Testis (tissue), 2 donors: ENCODE data around the gene SLC35F2.

Experiments used
- POLR2A ChIP-seq: fragments of 450-650 bp; IDR thresholded peaks from one replicate; pipeline ENCODE4 v1.6.1; 2017; ENCODE audit warnings: antibody characterized with exemption, mild to moderate bottlenecking, moderate library complexity
- TF ChIP-seq, protein P1 (sequence below), 3 experiments: fragments of 450-650 bp in 2 of 3; fragments of 200-600 bp in 1 of 3; sonication (generic) in 1 of 3; IDR thresholded peaks; one replicate each; pipeline ENCODE4 v1.5.1; 2016 to 2019; ENCODE audit warnings: antibody characterized with exemption in 3 of 3, mild to moderate bottlenecking in 2 of 3, moderate library complexity in 1 of 3

- no peak for TF ChIP-seq POLR2A
- TF ChIP-seq, protein P1, sequence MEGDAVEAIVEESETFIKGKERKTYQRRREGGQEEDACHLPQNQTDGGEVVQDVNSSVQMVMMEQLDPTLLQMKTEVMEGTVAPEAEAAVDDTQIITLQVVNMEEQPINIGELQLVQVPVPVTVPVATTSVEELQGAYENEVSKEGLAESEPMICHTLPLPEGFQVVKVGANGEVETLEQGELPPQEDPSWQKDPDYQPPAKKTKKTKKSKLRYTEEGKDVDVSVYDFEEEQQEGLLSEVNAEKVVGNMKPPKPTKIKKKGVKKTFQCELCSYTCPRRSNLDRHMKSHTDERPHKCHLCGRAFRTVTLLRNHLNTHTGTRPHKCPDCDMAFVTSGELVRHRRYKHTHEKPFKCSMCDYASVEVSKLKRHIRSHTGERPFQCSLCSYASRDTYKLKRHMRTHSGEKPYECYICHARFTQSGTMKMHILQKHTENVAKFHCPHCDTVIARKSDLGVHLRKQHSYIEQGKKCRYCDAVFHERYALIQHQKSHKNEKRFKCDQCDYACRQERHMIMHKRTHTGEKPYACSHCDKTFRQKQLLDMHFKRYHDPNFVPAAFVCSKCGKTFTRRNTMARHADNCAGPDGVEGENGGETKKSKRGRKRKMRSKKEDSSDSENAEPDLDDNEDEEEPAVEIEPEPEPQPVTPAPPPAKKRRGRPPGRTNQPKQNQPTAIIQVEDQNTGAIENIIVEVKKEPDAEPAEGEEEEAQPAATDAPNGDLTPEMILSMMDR (IDR thresholded peaks at IDR 0.05) = no peak
Observed at GRCh38 chr11:107840129-107840484, 18.5 kb downstream of the SLC35F2 start.
